Measurements from ENCODE around the gene SEMA4G. TPM values are rescaled to one million over a fixed set of nuclear protein-coding genes. Genes with fewer than 3 reads are reported as not detected.
A peak's percentile ranks its signal among the peaks of the same experiment; 100 is the strongest.

Gene SEMA4G
- total and polyA plus RNA-seq, 2 of the 13 experiments (the other 11 are each of a cell fraction or from before 2014, with no cell fraction given), result 46.2 to 207 TPM

- TF ChIP-seq HBP1 (CRISPR knock-in tag; IDR thresholded peaks at IDR 0.05; ENCODE audit: low read depth) (no peak), AGO2 (optimal IDR thresholded peaks at IDR 0.05; ENCODE audit: low read depth, low read length) (peak; percentile 95), ZNF687 (CRISPR knock-in tag; IDR thresholded peaks at IDR 0.05) (peak; percentile 33; the same call in 1 of the 2 replicates), ARHGAP35 (CRISPR knock-in tag; IDR thresholded peaks at IDR 0.05; ENCODE audit: borderline replicate concordance) (no peak), HNRNPL (IDR thresholded peaks at IDR 0.05; ENCODE audit: low read depth, low read length) (peak; percentile 92), HIC2 (CRISPR knock-in tag; IDR thresholded peaks at IDR 0.05; ENCODE audit: low read depth) (no peak), ZNF788 (CRISPR knock-in tag; IDR thresholded peaks at IDR 0.05; ENCODE audit: borderline replicate concordance) (no peak), NFATC3 (CRISPR knock-in tag; IDR thresholded peaks at IDR 0.05) (no peak), KDM2A (CRISPR knock-in tag; IDR thresholded peaks at IDR 0.05; ENCODE audit: borderline replicate concordance, low read depth) (no peak), ZBTB33 (CRISPR knock-in tag; IDR thresholded peaks at IDR 0.05) (peak; percentile 95), TERF1 (CRISPR knock-in tag; IDR thresholded peaks at IDR 0.05) (no peak), RBFOX2 (IDR thresholded peaks at IDR 0.05; ENCODE audit: low read depth, low read length) (peak; percentile 84), ZNF619 (CRISPR knock-in tag; IDR thresholded peaks at IDR 0.05) (no peak), THAP8 (CRISPR knock-in tag; IDR thresholded peaks at IDR 0.05; ENCODE audit: borderline replicate concordance) (no peak), ZNF879 (CRISPR knock-in tag; IDR thresholded peaks at IDR 0.05) (no peak), NCOA5 (CRISPR knock-in tag; IDR thresholded peaks at IDR 0.05) (no peak), ATF7-NPFF (CRISPR knock-in tag; IDR thresholded peaks at IDR 0.05; ENCODE audit: low read depth) (no peak)
These were observed 37.3 kb downstream of the SEMA4G start (continued) for GRCh38 chr10:101006593-101007098.
